Tibial nerve (tissue), 4 donors: ENCODE measurements around the gene ZNF800. TPM values are rescaled to one million over a fixed set of nuclear protein-coding genes. Genes with fewer than 3 reads are reported as not detected.
A peak's percentile ranks its signal among the peaks of the same experiment; 100 is the strongest.

Experiments
- DNase-seq, 2 donors: peaks; one replicate each; pipeline ENCODE4 v3.0.0-alpha.2; 2019; ENCODE audit warnings: low spot score in 2 of 2
- H3K27ac ChIP-seq, 4 donors: fragments of 200-600 bp; sonication (generic) in 3 of 4; one replicate each; pipeline ENCODE4 v1.5.1; 2017 to 2019; ENCODE audit warnings: mild to moderate bottlenecking in 1 of 4
- H3K27me3 ChIP-seq, 2 donors: fragments of 200-600 bp; sonication (generic) in 1 of 2; one replicate each; pipeline versions ENCODE4 v1.5.1 to v1.6.0; 2017 to 2019
- H3K36me3 ChIP-seq, 3 donors: fragments of 200-600 bp; sonication (generic); one replicate each; pipeline ENCODE4 v1.5.1; 2018 to 2019
- H3K4me1 ChIP-seq, 4 donors: fragments of 200-600 bp; sonication (generic) in 3 of 4; one replicate each; pipeline ENCODE4 v1.5.1; 2017 to 2019
- H3K4me3 ChIP-seq, 4 donors: fragments of 200-600 bp; sonication (generic) in 3 of 4; one replicate each; pipeline ENCODE4 v1.5.1; 2017 to 2019; ENCODE audit warnings: mild to moderate bottlenecking in 1 of 4, moderate library complexity in 1 of 4
- H3K9me3 ChIP-seq, 4 donors: fragments of 200-600 bp; sonication (generic) in 3 of 4; one replicate each; pipeline ENCODE4 v1.5.1; 2017 to 2019
- CTCF ChIP-seq, 5 experiments: fragments of 200-600 bp in 3 of 5; fragments of 450-650 bp in 2 of 5; sonication (generic) in 3 of 5; IDR thresholded peaks; one replicate each; pipeline ENCODE4 v1.5.1; 2016 to 2019; ENCODE audit warnings: antibody characterized with exemption in 5 of 5, mild to moderate bottlenecking in 3 of 5, moderate library complexity in 2 of 5
- EP300 ChIP-seq, 2 donors: sonication (generic); formaldehyde crosslinking; IDR thresholded peaks; one replicate each; pipeline ENCODE4 v1.6.1; 2017; ENCODE audit warnings: antibody characterized with exemption in 2 of 2, mild to moderate bottlenecking in 1 of 2
- POLR2A ChIP-seq, 2 donors: fragments of 450-650 bp; IDR thresholded peaks; one replicate each; pipeline ENCODE4 v1.6.1; 2017; ENCODE audit warnings: antibody characterized with exemption in 2 of 2, mild to moderate bottlenecking in 2 of 2, moderate library complexity in 2 of 2
- WGBS, 2 donors: methylation state at CpG; one replicate each; pipeline ENCODE4 v1.1.5; 2018; 5-methylcytosine and 5-hydroxymethylcytosine counted together
- total RNA-seq, 4 donors: library from RNA; depleted of rRNA; stranded (reverse); fragments of >200 nt; gene quantifications; one replicate each; pipeline ENCODE4 v1.1.0, GENCODE V29; 2016

ZNF800 gene
- total RNA-seq, 4 donors from 2014 or later, result 27.3 to 50.0 (median 33.9) TPM

- DNase-seq, result no peak
- no peaks in the 10 kb centered on the region for H3K9me3 ChIP-seq
- peak overlapping the region; percentile 79 to 95 (median 94) for H3K4me3 ChIP-seq
- H3K27ac ChIP-seq, result peak overlapping the region in 2 of 4 donors; percentile 98
- WGBS, 2 donors, result 53 to 54% methylated on average over 9 of the region's 9 CpGs
- TF ChIP-seq CTCF (IDR thresholded peaks at IDR 0.05) (no peak), POLR2A (IDR thresholded peaks at IDR 0.05) (no peak), EP300 (IDR thresholded peaks at IDR 0.05) (no peak)
- H3K4me1 ChIP-seq, result peaks cover 0 to 55% (median 19%) of the 10 kb centered on the region in 4 donors
- H3K27me3 ChIP-seq, result no peaks in the 10 kb centered on the region
- H3K36me3 ChIP-seq, result peaks cover 0 to 21% (median 0%) of the 10 kb centered on the region in 3 donors
Observed at GRCh38 chr7:127390817-127391590, 1.5 kb downstream of the ZNF800 start.

GRCh38 chr7:127390186-127390816 lies 2.2 kb downstream of the ZNF800 start:
- WGBS, 2 donors, result 90 to 93% methylated on average over 2 of the region's 2 CpGs
- no peak for DNase-seq
- Histone ChIP-seq H3K36me3 (peaks cover 0 to 21% (median 0%) of the 10 kb centered on the region in 3 donors), H3K4me1 (peaks cover 0 to 55% (median 19%) of the 10 kb centered on the region in 4 donors), H3K27me3 (no peaks in the 10 kb centered on the region), H3K9me3 (no peaks in the 10 kb centered on the region), H3K27ac (no peak overlapping the region), H3K4me3 (no peak overlapping the region)
- TF ChIP-seq POLR2A (IDR thresholded peaks at IDR 0.05), result no peak
- no peak for TF ChIP-seq EP300 (IDR thresholded peaks at IDR 0.05)
- TF ChIP-seq CTCF (IDR thresholded peaks at IDR 0.05), result no peak

- WGBS, 2 donors, result 69 to 78% methylated on average over 1 of the region's 1 CpG
- no peak for DNase-seq
- H3K36me3 ChIP-seq, result peaks cover 0 to 26% (median 0%) of the 10 kb centered on the region in 3 donors
- no peak for TF ChIP-seq EP300 (IDR thresholded peaks at IDR 0.05)
- TF ChIP-seq POLR2A (IDR thresholded peaks at IDR 0.05), result no peak
- no peak for TF ChIP-seq CTCF (IDR thresholded peaks at IDR 0.05)
- H3K4me1 ChIP-seq, result peaks cover 0 to 55% (median 19%) of the 10 kb centered on the region in 4 donors
- no peaks in the 10 kb centered on the region for H3K27me3 ChIP-seq
- no peaks in the 10 kb centered on the region for H3K9me3 ChIP-seq
- H3K27ac ChIP-seq, result no peak overlapping the region
- H3K4me3 ChIP-seq, result no peak overlapping the region
Observed at GRCh38 chr7:127389321-127389720, 3.2 kb downstream of the ZNF800 start.

- Histone ChIP-seq H3K4me3 (no peak overlapping the region), H3K36me3 (peaks cover 0 to 27% (median 0%) of the 10 kb centered on the region in 3 donors), H3K27ac (no peak overlapping the region), H3K9me3 (no peaks in the 10 kb centered on the region), H3K4me1 (peaks cover 0 to 51% (median 22%) of the 10 kb centered on the region in 4 donors), H3K27me3 (no peaks in the 10 kb centered on the region)
- TF ChIP-seq POLR2A (IDR thresholded peaks at IDR 0.05) (no peak), EP300 (IDR thresholded peaks at IDR 0.05) (no peak), CTCF (IDR thresholded peaks at IDR 0.05) (no peak)
- 97% methylated on average over 2 of the region's 2 CpGs for WGBS, 2 donors
- no peak for DNase-seq
Observed at GRCh38 chr7:127387974-127388373, 4.5 kb downstream of the ZNF800 start.
